SK-N-SH (cell line): ENCODE measurements around the gene B3GALNT2.

Source experiments
- CTCF ChIP-seq: fragments of 200-600 bp; sonication (generic); IDR thresholded peaks from 2 replicates; pipeline ENCODE4 v1.6.1; 2017; ENCODE audit warnings: antibody characterized with exemption, mild to moderate bottlenecking, moderate library complexity
- EP300 ChIP-seq, 2 experiments: IDR thresholded peaks; 2 replicates each; pipeline versions ENCODE4 v1.4.0 to v1.6.1; 2012; ENCODE audit warnings: borderline replicate concordance in 1 of 2, low read depth in 1 of 2, low read length in 1 of 2
- POLR2AphosphoS5 ChIP-seq: IDR thresholded peaks from 2 replicates; pipeline ENCODE4 v1.6.1; 2012; ENCODE audit warnings: low read depth, low read length
- RAD21 ChIP-seq: IDR thresholded peaks from 2 replicates; pipeline ENCODE4 v1.6.1; 2012; ENCODE audit warnings: mild to moderate bottlenecking, low read length
- TAF1 ChIP-seq: IDR thresholded peaks from 2 replicates; pipeline ENCODE4 v1.6.1; 2012; ENCODE audit warnings: low read depth, mild to moderate bottlenecking, low read length, moderate library complexity, borderline replicate concordance
- USF1 ChIP-seq: IDR thresholded peaks from 2 replicates; pipeline ENCODE4 v1.4.0; 2012; ENCODE audit warnings: low read depth, borderline replicate concordance
- USF2 ChIP-seq: fragments of 150-350 bp; IDR thresholded peaks from 2 replicates; pipeline ENCODE4 v1.6.1; 2017; ENCODE audit warnings: antibody characterized with exemption, low read length, low read depth, borderline replicate concordance

GRCh38 chr1:235421751-235422150 is 82.5 kb downstream of the B3GALNT2 start:
- no peak for TF ChIP-seq USF2
- no peak for TF ChIP-seq CTCF
- TF ChIP-seq EP300 (IDR thresholded peaks at IDR 0.05; ENCODE audit: borderline replicate concordance in 1 of 2, low read depth in 1 of 2, low read length in 1 of 2): peak in 1 of 2 experiments; percentile 53; a peak in 1 of 4 replicates
- TF ChIP-seq POLR2AphosphoS5: no peak
- TF ChIP-seq USF1: no peak
- no peak for TF ChIP-seq TAF1
- no peak for TF ChIP-seq RAD21
